Psoas muscle (tissue), 8 donors: ENCODE results near the gene DHX32. TPM values are rescaled to one million over a fixed set of nuclear protein-coding genes. Genes with fewer than 3 reads are reported as not detected.

ENCODE experiments used
- ATAC-seq, 4 donors: fragments of 200-7000 bp; cut with Tn5 transposase; one replicate each; pipeline ENCODE4 v1.9.1; 2020; ENCODE audit warnings: moderate library complexity in 3 of 4, mild to moderate bottlenecking in 2 of 4
- DNase-seq, 2 donors: peaks; one replicate each; pipeline ENCODE4 v3.0.0-alpha.2; 2020
- H3K27ac ChIP-seq: fragments of 200-600 bp; one replicate; pipeline ENCODE4 v1.8.0; 2022
- H3K27me3 ChIP-seq, 3 donors: fragments of 200-600 bp in 1 of 3; one replicate each; pipeline versions ENCODE4 v1.6.1 to v1.8.0; 2013 to 2022; ENCODE audit warnings: low read length in 2 of 3, mild to moderate bottlenecking in 2 of 3, moderate library complexity in 1 of 3; ENCODE audit not compliant: insufficient read depth in 3 of 3
- H3K36me3 ChIP-seq, 2 donors: fragments of 200-600 bp in 1 of 2; one replicate each; pipeline versions ENCODE4 v1.6.1 to v1.8.0; 2013 to 2022; ENCODE audit warnings: low read depth in 1 of 2, mild to moderate bottlenecking in 1 of 2, moderate library complexity in 1 of 2; ENCODE audit not compliant: insufficient read depth in 1 of 2
- H3K4me1 ChIP-seq: fragments of 200-600 bp; one replicate; pipeline ENCODE4 v1.8.0; 2022
- H3K4me3 ChIP-seq: fragments of 200-600 bp; one replicate; pipeline ENCODE4 v1.8.0; 2022; ENCODE audit warnings: mild to moderate bottlenecking
- H3K9me3 ChIP-seq: fragments of 200-600 bp; one replicate; pipeline ENCODE4 v1.8.0; 2022
- CTCF ChIP-seq: fragments of 200-600 bp; IDR thresholded peaks from one replicate; pipeline ENCODE4 v1.8.0; 2022; ENCODE audit warnings: antibody characterized with exemption
- WGBS, 3 donors: extraction: QIAGEN DNeasy Blood & Tissue Kit; methylation state at CpG; one replicate each; pipeline versions ENCODE4 v1.1.6 to v1.1.7; 2013; 5-methylcytosine and 5-hydroxymethylcytosine counted together
- intact Hi-C, 2 donors: fragments of 100-400 bp; cut with DNase I; formaldehyde crosslinking; loops; one replicate each; pipeline versions ENCODE4 v1.11.0 to v1.14.2; 2022
- polyA plus RNA-seq, 3 donors: library from polyadenylated mRNA; stranded (reverse); fragments of 200-250 nt; gene quantifications; one replicate each; pipeline ENCODE4 v1.2.3, GENCODE V29; 2013
- total RNA-seq, 4 donors: library from RNA; stranded (reverse); fragmentation: NEBNext Ultra II Directional in 2 of 4; extraction: Animal tissue kit (Norgen Biotek cat#: 25700) in 2 of 4; gene quantifications; one replicate each; pipeline versions ENCODE4 v1.2.1 to v1.2.4, GENCODE V29; 2021 to 2023
- donor health status: healthy with polysubstance abuse.
- donor health status: DM: no; HTN: no; CAD: no; lungs with moderate emphysema.
- donor health status: Bipolar disorder and iron deficiency.
- donor health status: healthy.
- donor health status: DM: yes; HTN: yes; CAD: no.
- donor health status: DM: no; HTN: no; CAD: no.
- donor health status: DM: no; HTN: no; CAD: no.
- donor health status: DM: yes; HTN: yes; CAD: no.

The DHX32 gene
- total and polyA plus RNA-seq, 7 donors: 20.2 to 47.7 (median 32.1) TPM

GRCh38 chr10:125823663-125824251 is 57.3 kb downstream of the DHX32 start:
- WGBS, 3 donors: 0 to 1% (median 1%) methylated on average over 20 of the region's 20 CpGs
- DNase-seq (no peak), ATAC-seq (peak in 1 of 4 donors; percentile 28)
- TF ChIP-seq CTCF: no peak
- Histone ChIP-seq H3K27ac (peak overlapping the region; percentile 92), H3K27me3 (no peaks in the 10 kb centered on the region), H3K4me3 (peak overlapping the region; percentile 99), H3K9me3 (no peaks in the 10 kb centered on the region), H3K36me3 (peaks cover 9 to 39% of the 10 kb centered on the region in 2 donors), H3K4me1 (peaks cover 35% of the 10 kb centered on the region)
- intact Hi-C loops: loop anchor here in 1 of 2 donors (5.0 kb wide), 2 partner anchors 101 to 906 kb away; no protein-coding TSS in a partner anchor

- intact Hi-C loops: loop anchor here in 1 of 2 donors (5.0 kb wide), 2 partner anchors 101 to 906 kb away; no protein-coding TSS in a partner anchor
- Histone ChIP-seq H3K27me3 (no peaks in the 10 kb centered on the region), H3K27ac (peak within 1 kb of the TSS; percentile 92), H3K4me1 (peaks cover 35% of the 10 kb centered on the region), H3K9me3 (no peaks in the 10 kb centered on the region), H3K4me3 (peak within 1 kb of the TSS; percentile 99), H3K36me3 (peaks cover 5 to 32% of the 10 kb centered on the region in 2 donors)
- ATAC-seq (peak; percentile 95 to 97 (median 96)), DNase-seq (peak; percentile 93 to 97)
- 0 to 1% (median 1%) methylated on average over 72 to 74 of the region's 74 CpGs for WGBS, 3 donors
- TF ChIP-seq CTCF: no peak
These were observed 58.0 kb downstream of the DHX32 start, which contains the start of the genes BCCIP and UROS for GRCh38 chr10:125822878-125823662. BCCIP (plus strand) TSS chr10:125823546; CDS start chr10:125823558, 12 bp downstream. UROS (minus strand) TSS chr10:125823258; CDS start chr10:125816499, 6,759 bp downstream.

DNA sequence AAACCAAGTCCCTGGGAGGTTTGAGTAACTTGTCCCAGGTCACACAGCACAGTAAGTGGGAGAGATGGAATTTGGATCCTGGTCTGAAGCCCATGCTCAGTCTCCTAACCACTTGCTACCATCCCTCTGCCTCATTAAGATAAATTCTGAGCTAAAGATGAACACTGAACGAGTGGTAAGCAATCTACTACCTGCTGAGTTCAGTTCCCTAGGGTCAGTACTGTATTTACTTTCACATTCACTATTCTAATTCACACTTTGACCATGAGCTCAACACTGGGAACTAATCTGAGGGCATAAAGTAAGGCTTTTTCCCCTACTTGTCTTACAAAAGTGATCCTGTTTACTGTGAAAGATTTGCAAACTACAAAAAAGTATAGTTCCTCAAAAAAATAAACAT is 60.4 kb downstream of the DHX32 start:
- 44 to 62% (median 46%) methylated on average over 1 of the region's 1 CpG for WGBS, 3 donors
- Histone ChIP-seq H3K36me3 (peaks cover 0 to 13% of the 10 kb centered on the region in 2 donors), H3K9me3 (no peaks in the 10 kb centered on the region), H3K27me3 (no peaks in the 10 kb centered on the region), H3K4me3 (no peak overlapping the region), H3K27ac (no peak overlapping the region), H3K4me1 (peaks cover 29% of the 10 kb centered on the region)
- DNase-seq (no peak), ATAC-seq (no peak)
- no peak for TF ChIP-seq CTCF
- intact Hi-C loops: loop anchor here in 1 of 2 donors (5.0 kb wide), 2 partner anchors 98 to 903 kb away; no protein-coding TSS in a partner anchor

GRCh38 chr10:125817337-125817946 is 63.6 kb downstream of the DHX32 start:
- Histone ChIP-seq H3K4me1 (peaks cover 13% of the 10 kb centered on the region), H3K27me3 (no peaks in the 10 kb centered on the region), H3K4me3 (no peak overlapping the region), H3K27ac (no peak overlapping the region), H3K36me3 (peaks cover 9 to 37% of the 10 kb centered on the region in 2 donors), H3K9me3 (no peaks in the 10 kb centered on the region)
- DNase-seq (no peak), ATAC-seq (no peak)
- WGBS, 3 donors: 89 to 90% (median 89%) methylated on average over 6 of the region's 6 CpGs
- no peak for TF ChIP-seq CTCF
- intact Hi-C loops: no loop called here
